Neural progenitor cell (in vitro differentiated cells): ENCODE measurements around the gene EIF2AK2. TPM values are rescaled to one million over a fixed set of nuclear protein-coding genes. Genes with fewer than 3 reads are reported as not detected.

Experiments used
- DNase-seq: peaks from one replicate; pipeline ENCODE4 v3.0.0-alpha.2; 2016; ENCODE audit warnings: low spot score
- H2AFZ ChIP-seq: fragments of 200-600 bp; sonication (generic); replicated peaks from 2 replicates; pipeline ENCODE4 v1.6.1; 2016; ENCODE audit warnings: antibody characterized with exemption
- H3F3A ChIP-seq: fragments of 200-600 bp; sonication (generic); 2 replicates; pipeline ENCODE4 v1.6.1; 2016; ENCODE audit warnings: antibody characterized with exemption, low read depth
- H3K27ac ChIP-seq: fragments of 200-600 bp; sonication (generic); 2 replicates; pipeline ENCODE4 v1.5.1; 2016; ENCODE audit warnings: mild to moderate bottlenecking
- H3K27me3 ChIP-seq: fragments of 200-600 bp; sonication (generic); 2 replicates; pipeline ENCODE4 v1.6.1; 2016; ENCODE audit warnings: mild to moderate bottlenecking, moderate library complexity
- H3K36me3 ChIP-seq: fragments of 200-600 bp; sonication (generic); 2 replicates; pipeline ENCODE4 v1.5.1; 2016
- H3K4me1 ChIP-seq: fragments of 200-600 bp; sonication (generic); 2 replicates; pipeline ENCODE4 v1.6.1; 2016; ENCODE audit warnings: mixed run types
- H3K4me2 ChIP-seq: fragments of 200-600 bp; sonication (generic); 2 replicates; pipeline ENCODE4 v1.6.1; 2016
- H3K4me3 ChIP-seq: fragments of 200-600 bp; sonication (generic); 2 replicates; pipeline ENCODE4 v1.5.1; 2016
- H3K79me2 ChIP-seq: fragments of 200-600 bp; sonication (generic); 2 replicates; pipeline ENCODE4 v1.6.1; 2016; ENCODE audit warnings: low read depth
- H3K9ac ChIP-seq: fragments of 200-600 bp; sonication (generic); 2 replicates; pipeline ENCODE4 v1.6.1; 2016
- H3K9me3 ChIP-seq: fragments of 200-600 bp; sonication (generic); 2 replicates; pipeline ENCODE4 v1.5.1; 2016; ENCODE audit warnings: low read depth
- H4K20me1 ChIP-seq: fragments of 200-600 bp; sonication (generic); 2 replicates; pipeline ENCODE4 v1.6.1; 2016; ENCODE audit warnings: low read depth
- H3K27ac Mint-ChIP-seq: 3 replicates; pipeline ENCODE4 v1.8.0; 2021; ENCODE audit warnings: mixed read lengths
- H3K27me3 Mint-ChIP-seq: 2 replicates; pipeline ENCODE4 v1.8.0; 2022; ENCODE audit warnings: low read depth, mild to moderate bottlenecking, inconsistent platforms, moderate library complexity, mixed read lengths; ENCODE audit not compliant: insufficient read depth
- H3K36me3 Mint-ChIP-seq: 3 replicates; pipeline ENCODE4 v1.8.0; 2021; ENCODE audit warnings: mixed read lengths
- H3K4me1 Mint-ChIP-seq: 3 replicates; pipeline ENCODE4 v1.8.0; 2021; ENCODE audit warnings: mixed read lengths
- H3K4me3 Mint-ChIP-seq: 3 replicates; pipeline ENCODE4 v1.8.0; 2021; ENCODE audit warnings: mild to moderate bottlenecking, moderate library complexity, mixed read lengths
- H3K9me3 Mint-ChIP-seq: 3 replicates; pipeline ENCODE4 v1.8.0; 2020; ENCODE audit warnings: mixed read lengths
- CTCF ChIP-seq: fragments of 200-600 bp; sonication (generic); IDR thresholded peaks from 2 replicates; pipeline ENCODE4 v1.5.1; 2017; ENCODE audit warnings: antibody characterized with exemption, mild to moderate bottlenecking
- EZH2 ChIP-seq: fragments of 200-600 bp; sonication (generic); IDR thresholded peaks from 2 replicates; pipeline ENCODE4 v1.6.1; 2017; ENCODE audit warnings: antibody characterized with exemption, mild to moderate bottlenecking, moderate library complexity
- EZH2phosphoT487 ChIP-seq: fragments of 200-600 bp; sonication (generic); IDR thresholded peaks from 2 replicates; pipeline ENCODE4 v1.6.1; 2017; ENCODE audit warnings: antibody characterized with exemption
- total RNA-seq: library from RNA; depleted of rRNA; stranded (reverse); fragments of >200 nt; gene quantifications from 2 replicates; pipeline ENCODE4 v1.2.3, GENCODE V29; 2015; ENCODE audit warnings: low replicate concordance

EIF2AK2 gene
- total RNA-seq, 1 donor from 2014 or later, result 35.3 TPM

GRCh38 chr2:37068686-37069085 lies 88.1 kb downstream of the EIF2AK2 start:
- peaks cover 8% of the 10 kb centered on the region for H3K36me3 ChIP-seq
- H3K27me3 Mint-ChIP-seq, result no peaks in the 10 kb centered on the region
- no peaks in the 10 kb centered on the region for H3K9me3 ChIP-seq

GRCh38 chr2:37061776-37062175 lies 95.0 kb downstream of the EIF2AK2 start:
- no peaks in the 10 kb centered on the region for H4K20me1 ChIP-seq
- no peak overlapping the region for H3K27ac Mint-ChIP-seq

More at GRCh38 chr2:37068686-37069085, 88.1 kb downstream of the EIF2AK2 start:
- peaks cover 9% of the 10 kb centered on the region for H3K36me3 Mint-ChIP-seq
- Histone ChIP-seq H3K27ac (no peak overlapping the region), H4K20me1 (no peaks in the 10 kb centered on the region), H3K9ac (no peak overlapping the region), H2AFZ (no peak overlapping the region), H3K79me2 (no peaks in the 10 kb centered on the region), H3K4me1 (no peaks in the 10 kb centered on the region), H3F3A (no peaks in the 10 kb centered on the region), H3K4me3 (no peak overlapping the region), H3K27me3 (no peaks in the 10 kb centered on the region), H3K4me2 (no peak overlapping the region)
- DNase-seq, result no peak
- H3K4me3 Mint-ChIP-seq, result no peak overlapping the region
- no peaks in the 10 kb centered on the region for H3K4me1 Mint-ChIP-seq
- no peaks in the 10 kb centered on the region for H3K9me3 Mint-ChIP-seq
- H3K27ac Mint-ChIP-seq, result no peak overlapping the region
- no peak for TF ChIP-seq CTCF
- no peak for TF ChIP-seq EZH2phosphoT487
- TF ChIP-seq EZH2, result no peak

GRCh38 chr2:37061013-37061711 lies 95.6 kb downstream of the EIF2AK2 start:
- no peaks in the 10 kb centered on the region for H3K27me3 Mint-ChIP-seq
- no peaks in the 10 kb centered on the region for H3K4me1 ChIP-seq
- no peaks in the 10 kb centered on the region for H4K20me1 ChIP-seq
- no peak overlapping the region for H3K27ac ChIP-seq
- no peak overlapping the region for H3K4me3 ChIP-seq
- H3F3A ChIP-seq, result no peaks in the 10 kb centered on the region
- TF ChIP-seq EZH2, result no peak
- no peak overlapping the region for H3K4me3 Mint-ChIP-seq
- H2AFZ ChIP-seq, result no peak overlapping the region
- no peaks in the 10 kb centered on the region for H3K4me1 Mint-ChIP-seq
- peaks cover 3% of the 10 kb centered on the region for H3K36me3 Mint-ChIP-seq
- H3K9me3 Mint-ChIP-seq, result no peaks in the 10 kb centered on the region
- peaks cover 7% of the 10 kb centered on the region for H3K36me3 ChIP-seq
- no peaks in the 10 kb centered on the region for H3K79me2 ChIP-seq
- no peak overlapping the region for H3K4me2 ChIP-seq
- H3K9me3 ChIP-seq, result no peaks in the 10 kb centered on the region
- no peak for DNase-seq
- H3K27me3 ChIP-seq, result no peaks in the 10 kb centered on the region
- H3K9ac ChIP-seq, result peak overlapping the region; percentile 7
- H3K27ac Mint-ChIP-seq, result no peak overlapping the region

More at GRCh38 chr2:37061776-37062175, 95.0 kb downstream of the EIF2AK2 start:
- peaks cover 3% of the 10 kb centered on the region for H3K36me3 Mint-ChIP-seq
- no peaks in the 10 kb centered on the region for H3K9me3 ChIP-seq
- no peak for TF ChIP-seq EZH2phosphoT487
- no peak for TF ChIP-seq CTCF
- no peak for TF ChIP-seq EZH2
- H3K4me3 Mint-ChIP-seq, result no peak overlapping the region
- no peaks in the 10 kb centered on the region for H3K27me3 Mint-ChIP-seq
- H3K27me3 ChIP-seq, result no peaks in the 10 kb centered on the region
- H3K9ac ChIP-seq, result no peak overlapping the region
- H3K9me3 Mint-ChIP-seq, result no peaks in the 10 kb centered on the region
- no peaks in the 10 kb centered on the region for H3K4me1 ChIP-seq
- no peak overlapping the region for H2AFZ ChIP-seq
- H3K4me2 ChIP-seq, result no peak overlapping the region
- no peak for DNase-seq
- no peak overlapping the region for H3K4me3 ChIP-seq
- H3K27ac ChIP-seq, result no peak overlapping the region
- H3K36me3 ChIP-seq, result peaks cover 7% of the 10 kb centered on the region
- H3K4me1 Mint-ChIP-seq, result no peaks in the 10 kb centered on the region
- H3F3A ChIP-seq, result no peaks in the 10 kb centered on the region
- H3K79me2 ChIP-seq, result no peaks in the 10 kb centered on the region

- Histone ChIP-seq H2AFZ (no peak overlapping the region), H4K20me1 (no peaks in the 10 kb centered on the region), H3K4me3 (no peak overlapping the region), H3K79me2 (no peaks in the 10 kb centered on the region), H3F3A (no peaks in the 10 kb centered on the region), H3K27me3 (no peaks in the 10 kb centered on the region), H3K27ac (no peak overlapping the region), H3K9me3 (no peaks in the 10 kb centered on the region), H3K4me2 (no peak overlapping the region), H3K9ac (no peak overlapping the region), H3K36me3 (peaks cover 7% of the 10 kb centered on the region), H3K4me1 (no peaks in the 10 kb centered on the region)
- no peak overlapping the region for H3K27ac Mint-ChIP-seq
- DNase-seq, result no peak
- H3K4me3 Mint-ChIP-seq, result no peak overlapping the region
- no peaks in the 10 kb centered on the region for H3K9me3 Mint-ChIP-seq
- TF ChIP-seq EZH2phosphoT487, result no peak
- TF ChIP-seq CTCF, result no peak
- TF ChIP-seq EZH2, result no peak
- H3K36me3 Mint-ChIP-seq, result peaks cover 3% of the 10 kb centered on the region
- no peaks in the 10 kb centered on the region for H3K27me3 Mint-ChIP-seq
- no peaks in the 10 kb centered on the region for H3K4me1 Mint-ChIP-seq
Observed at GRCh38 chr2:37060446-37060845, 96.3 kb downstream of the EIF2AK2 start.
